Endothelial cell of umbilical vein (primary cell): Measurements from ENCODE around the gene CYP46A1. TPM values are rescaled to one million over a fixed set of nuclear protein-coding genes. Genes with fewer than 3 reads are reported as not detected.

Source experiments
- BruUV-seq: library from RNA; stranded (reverse); fragments of 400-500 nt; replicated peaks from 2 replicates; lab custom pipeline; 2021; lab: Mats Ljungman, UMichigan
- CTCF ChIA-PET: fragments of 300-600, 350-600 bp; sonication (Branson Sonifier 250); formaldehyde crosslinking; loops from one replicate; lab custom pipeline; 2021; ENCODE audit warnings: antibody characterized with exemption, inconsistent platforms; lab: Charles Lee
- POLR2A ChIA-PET: fragments of 300-600, 350-600 bp; sonication (Branson Sonifier 250); formaldehyde crosslinking; loops from one replicate; lab custom pipeline; 2021; ENCODE audit warnings: antibody characterized with exemption, inconsistent platforms; lab: Charles Lee
- DNase-seq: peaks from one replicate; pipeline ENCODE4 v3.0.0-alpha.2; 2011; ENCODE audit warnings: low read depth, low spot score
- FAIRE-seq: peaks from 2 replicates; lab custom pipeline; 2011; peaks lifted over from hg19 to GRCh38; lab: Jason Lieb, UNC
- H2AFZ ChIP-seq: 2 replicates; pipeline ENCODE4 v1.6.0; 2012; ENCODE audit warnings: low read depth, low read length, control low read depth, inconsistent platforms
- H3K27ac ChIP-seq: 2 replicates; pipeline ENCODE4 v1.5.1; 2011; ENCODE audit warnings: low read depth, mild to moderate bottlenecking, control low read depth, low read length, moderate library complexity; ENCODE audit not compliant: insufficient read depth
- H3K27me3 ChIP-seq, 2 experiments: 2 replicates each; pipeline versions ENCODE4 v1.6.0 to v1.6.1; 2011; ENCODE audit warnings: low read length in 2 of 2, mixed read lengths in 1 of 2; ENCODE audit not compliant: control insufficient read depth in 2 of 2, insufficient read depth in 2 of 2
- H3K36me3 ChIP-seq, 2 experiments: 2 replicates in 1 of 2; 3 replicates in 1 of 2; pipeline ENCODE4 v1.5.1; 2011; ENCODE audit warnings: low read length in 2 of 2, mild to moderate bottlenecking in 1 of 2, moderate library complexity in 1 of 2; ENCODE audit not compliant: control insufficient read depth in 2 of 2, insufficient read depth in 2 of 2; ENCODE audit errors: extremely low read depth in 1 of 2
- H3K4me1 ChIP-seq: 3 replicates; pipeline ENCODE4 v1.5.1; 2011; ENCODE audit warnings: mild to moderate bottlenecking, low read length; ENCODE audit not compliant: control insufficient read depth, insufficient read depth; ENCODE audit errors: extremely low read depth
- H3K4me2 ChIP-seq: 2 replicates; pipeline ENCODE4 v1.6.1; 2011; ENCODE audit warnings: low read length, control low read depth, mixed read lengths; ENCODE audit not compliant: insufficient read depth
- H3K4me3 ChIP-seq, 3 experiments: fragments of 200-600 bp in 1 of 3; sonication (generic), shearing (Covaris generic) in 1 of 3; replicated peaks in 1 of 3; 2 replicates each; pipeline ENCODE4 v1.5.1; 2011 to 2016; ENCODE audit warnings: control low read depth in 3 of 3, low read length in 3 of 3, mild to moderate bottlenecking in 2 of 3, inconsistent platforms in 1 of 3, low read depth in 1 of 3, moderate library complexity in 1 of 3; ENCODE audit not compliant: insufficient read depth in 1 of 3
- H3K79me2 ChIP-seq: 2 replicates; pipeline ENCODE4 v1.6.0; 2012; ENCODE audit warnings: low read length, inconsistent platforms; ENCODE audit not compliant: control insufficient read depth, insufficient read depth
- H3K9ac ChIP-seq: replicated peaks from 2 replicates; pipeline ENCODE3; 2011; ENCODE audit warnings: low read length, control low read depth; ENCODE audit not compliant: insufficient read depth; ENCODE audit errors: extremely low read depth
- H3K9me1 ChIP-seq: replicated peaks from 3 replicates; pipeline ENCODE4 v1.6.0; 2011; ENCODE audit warnings: mild to moderate bottlenecking, low read length; ENCODE audit not compliant: control insufficient read depth, insufficient read depth; ENCODE audit errors: extremely low read depth
- H3K9me3 ChIP-seq: replicated peaks from 2 replicates; pipeline ENCODE4 v1.5.1; 2012; ENCODE audit warnings: low read length, inconsistent platforms; ENCODE audit not compliant: control insufficient read depth, insufficient read depth
- H4K20me1 ChIP-seq: replicated peaks from 2 replicates; pipeline ENCODE3; 2011; ENCODE audit warnings: mild to moderate bottlenecking, low read length; ENCODE audit not compliant: control insufficient read depth, insufficient read depth; ENCODE audit errors: extremely low read depth
- MYC ChIP-seq: IDR thresholded peaks from one replicate; pipeline ENCODE4 v1.6.1; 2011; ENCODE audit warnings: mild to moderate bottlenecking, low read depth, low read length
- POLR2AphosphoS5 ChIP-seq: IDR thresholded peaks from 2 replicates; pipeline ENCODE4 v1.6.1; 2012; ENCODE audit warnings: low read depth, mild to moderate bottlenecking, control low read depth, low read length, moderate library complexity; ENCODE audit not compliant: insufficient read depth
- dilution Hi-C: fragments of 300-500 bp; cut with MboI; formaldehyde crosslinking; loops from one replicate; pipeline ENCODE4 v1.15.0; 2019; ENCODE audit warnings: low sequenced_read_pairs; ENCODE audit not compliant: extremely low pct_ligation_motif_present
- intact Hi-C: fragments of 100-400 bp; cut with micrococcal nuclease; formaldehyde crosslinking; loops from one replicate; pipeline ENCODE4 v1.10.0; 2022
- polyA plus RNA-seq, 4 experiments: library from polyadenylated mRNA; depleted of rRNA in 3 of 4; stranded (reverse) in 3 of 4; unstranded in 1 of 4; fragments of >200 nt; gene quantifications; 2 replicates each; pipeline versions ENCODE4 v1.2.1 to v1.2.3, GENCODE V29; 2011 to 2012; ENCODE audit warnings: missing spikeins in 1 of 4
- total RNA-seq: library from RNA; stranded (reverse); gene quantifications from 2 replicates; pipeline ENCODE4 v1.2.3, GENCODE V29; 2021

CYP46A1 gene
- total and polyA plus RNA-seq, 2 donors (not counting 3 experiments of a cell fraction or from before 2014, with no cell fraction given), result 0.03 to 0.24 TPM

DNA sequence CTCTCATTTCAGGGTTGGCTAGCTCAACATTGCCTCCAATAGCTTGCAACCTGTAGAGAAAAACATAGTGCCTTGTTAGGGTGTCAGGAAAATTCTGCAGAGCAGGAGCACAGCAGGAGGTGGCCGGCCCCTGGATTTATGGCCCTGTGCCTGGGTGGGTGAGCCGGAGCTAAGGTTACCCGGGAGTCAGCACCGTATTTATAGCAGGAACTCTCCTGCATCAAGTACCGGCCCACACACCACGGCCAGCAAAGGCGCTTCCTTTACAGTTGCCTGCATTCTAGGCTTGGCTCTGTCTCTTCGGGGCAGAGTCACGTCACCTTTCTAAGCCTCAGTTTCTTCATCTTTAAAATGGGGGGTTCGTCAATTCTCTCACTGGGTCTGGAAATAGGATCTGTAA is 56.3 kb downstream of the CYP46A1 start:
- dilution Hi-C loops (no loop called here), intact Hi-C loops (no loop called here)
- Histone ChIP-seq H3K79me2 (peaks cover 3% of the 10 kb centered on the region), H2AFZ (no peak overlapping the region), H3K9me1 (no peaks in the 10 kb centered on the region), H3K36me3 (peaks cover 0 to 3% of the 10 kb centered on the region in 2 experiments), H3K27me3 (no peaks in the 10 kb centered on the region), H3K4me1 (peaks cover 27% of the 10 kb centered on the region), H3K27ac (no peak overlapping the region), H4K20me1 (no peaks in the 10 kb centered on the region), H3K9ac (no peak overlapping the region), H3K9me3 (no peaks in the 10 kb centered on the region), H3K4me2 (no peak overlapping the region), H3K4me3 (no peak overlapping the region)
- ChIA-PET POLR2A (no interaction called here), CTCF (interaction anchor here (1.4 to 2.4 kb wide), 5 partner anchors 10 to 53 kb away, joined by 3 to 12 read pairs (median 8); partner anchors contain the start of gene EML1)
- TF ChIP-seq POLR2AphosphoS5, result no peak
- DNase-seq (no peak), FAIRE-seq (no peak)
- BruUV-seq, result no TSS peak

DNA sequence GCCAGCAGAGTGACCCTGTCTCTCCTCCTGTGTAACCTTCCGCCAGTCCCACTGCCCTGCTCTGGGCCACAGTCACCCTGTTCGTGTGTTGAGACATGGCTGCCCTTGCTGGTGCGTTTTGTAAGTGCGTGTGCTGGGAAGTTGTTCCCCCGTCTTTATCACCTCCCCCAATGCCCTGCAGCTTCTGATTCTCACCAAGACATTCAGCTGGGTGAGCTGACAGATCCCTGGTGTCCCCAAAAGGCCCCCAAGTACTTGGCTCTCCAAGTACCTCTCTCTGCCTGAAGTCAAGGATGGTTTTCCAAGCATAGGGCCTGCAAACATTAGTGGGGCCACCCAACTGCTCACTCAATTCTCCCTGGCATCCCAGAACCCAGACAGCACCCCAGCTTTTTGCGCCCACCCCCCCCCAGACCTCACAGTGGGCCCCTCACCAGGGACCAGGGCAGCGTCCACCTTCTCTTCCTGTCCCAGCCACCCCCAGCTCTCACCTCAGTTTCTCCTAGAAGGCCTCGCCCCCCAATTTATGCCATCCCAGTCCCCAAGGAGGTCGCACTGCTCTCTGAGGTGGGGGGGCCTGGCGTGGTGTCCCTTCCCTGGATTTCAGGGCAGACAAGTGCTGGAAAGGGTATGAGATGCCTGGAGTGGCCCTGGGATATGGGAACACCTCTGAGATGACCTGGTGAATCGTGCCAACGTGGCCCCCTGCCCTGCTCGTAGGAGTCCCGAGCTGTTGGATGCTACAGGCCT is 57.3 kb downstream of the CYP46A1 start:
- no peak overlapping the region for H2AFZ ChIP-seq
- no peaks in the 10 kb centered on the region for H3K9me3 ChIP-seq
- H4K20me1 ChIP-seq, result no peaks in the 10 kb centered on the region
- H3K79me2 ChIP-seq, result peaks cover 3% of the 10 kb centered on the region
- ChIA-PET CTCF (interaction anchor here (0.9 to 1.4 kb wide), 2 partner anchors 10 to 52 kb away, joined by 3 read pairs; partner anchors contain the start of gene EML1), POLR2A (no interaction called here)
- intact Hi-C loops, result no loop called here
- BruUV-seq, result no TSS peak
- H3K27me3 ChIP-seq, result no peaks in the 10 kb centered on the region
- FAIRE-seq, result no peak
- H3K9me1 ChIP-seq, result no peaks in the 10 kb centered on the region
- H3K4me1 ChIP-seq, result peaks cover 37% of the 10 kb centered on the region
- no peak overlapping the region for H3K4me3 ChIP-seq
- TF ChIP-seq MYC, result no peak
- H3K36me3 ChIP-seq, result peaks cover 0 to 3% of the 10 kb centered on the region in 2 experiments
- no peak overlapping the region for H3K9ac ChIP-seq
- H3K4me2 ChIP-seq, result no peak overlapping the region
- DNase-seq, result no peak
- dilution Hi-C loops, result no loop called here
- H3K27ac ChIP-seq, result no peak overlapping the region
